Adipocyte (in vitro differentiated cells): ENCODE data around the gene RWDD3.

Source experiments
- DNase-seq: peaks from one replicate; pipeline ENCODE4 v3.0.0-alpha.2; 2015; ENCODE audit warnings: low read depth
- H3K27me3 ChIP-seq: replicated peaks from 2 replicates; pipeline ENCODE4 v1.7.0; 2013; ENCODE audit warnings: mild to moderate bottlenecking, low read length, moderate library complexity; ENCODE audit not compliant: control insufficient read depth, insufficient read depth
- H3K36me3 ChIP-seq: 2 replicates; pipeline ENCODE4 v1.7.0; 2013; ENCODE audit warnings: low read length, mild to moderate bottlenecking, moderate library complexity; ENCODE audit not compliant: control insufficient read depth, insufficient read depth, severe bottlenecking
- H3K4me1 ChIP-seq: 2 replicates; pipeline ENCODE4 v1.7.0; 2013; ENCODE audit warnings: mild to moderate bottlenecking, low read length, moderate library complexity; ENCODE audit not compliant: control insufficient read depth, insufficient read depth
- H3K4me3 ChIP-seq: 2 replicates; pipeline ENCODE4 v1.7.0; 2013; ENCODE audit warnings: mild to moderate bottlenecking, low read length, moderate library complexity
- H3K9ac ChIP-seq: 2 replicates; pipeline ENCODE4 v1.7.0; 2013; ENCODE audit warnings: mild to moderate bottlenecking, low read length, moderate library complexity
- H3K9me3 ChIP-seq: 2 replicates; pipeline ENCODE4 v1.7.0; 2013; ENCODE audit warnings: mild to moderate bottlenecking, low read length, moderate library complexity; ENCODE audit not compliant: control insufficient read depth

Gene RWDD3

DNA sequence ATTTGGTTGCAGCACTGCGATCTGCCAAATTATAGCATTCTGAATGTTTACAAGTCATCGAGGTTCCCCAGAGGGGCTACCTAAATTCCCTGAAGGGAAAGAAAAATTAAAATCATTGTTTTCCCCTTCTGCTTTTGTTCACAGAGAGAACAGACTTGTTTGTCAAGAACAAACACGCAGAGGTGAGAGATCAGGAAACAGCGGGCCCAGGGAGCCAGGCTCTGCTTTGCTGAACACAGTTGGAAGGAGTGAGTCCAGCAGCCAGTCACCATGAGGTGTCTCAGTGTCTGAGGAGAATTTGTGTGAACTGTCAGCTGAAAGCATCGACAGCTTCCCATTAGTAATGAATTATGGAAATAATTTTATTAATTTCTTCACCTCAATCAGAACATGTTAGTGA, 52.5 kb downstream of the RWDD3 start:
- DNase-seq = no peak
- Histone ChIP-seq H3K4me3 (no peak overlapping the region), H3K27me3 (no peaks in the 10 kb centered on the region), H3K9me3 (no peaks in the 10 kb centered on the region), H3K9ac (no peak overlapping the region), H3K4me1 (no peaks in the 10 kb centered on the region), H3K36me3 (no peaks in the 10 kb centered on the region)

DNA sequence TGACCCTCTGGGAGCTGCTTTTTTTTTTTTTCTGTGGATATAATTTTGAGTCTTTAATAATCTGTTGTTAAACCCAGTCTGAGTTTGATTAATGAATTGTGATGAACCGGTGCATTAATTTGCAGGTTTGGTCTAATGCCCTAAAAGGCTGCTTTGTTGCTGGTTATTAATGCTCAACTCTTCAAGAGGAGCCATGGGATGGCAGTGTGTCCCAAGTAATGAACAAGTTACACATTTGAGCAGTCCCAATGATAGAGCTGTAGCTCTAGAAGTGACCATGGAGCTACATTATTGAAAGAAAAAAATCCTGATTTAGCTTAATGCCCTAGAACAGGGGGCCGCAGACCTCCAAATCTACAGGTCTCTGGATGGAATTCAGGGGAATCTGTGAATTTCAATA, 53.1 kb downstream of the RWDD3 start:
- no peak for DNase-seq
- Histone ChIP-seq H3K4me3 (no peak overlapping the region), H3K9ac (no peak overlapping the region), H3K36me3 (no peaks in the 10 kb centered on the region), H3K9me3 (no peaks in the 10 kb centered on the region), H3K27me3 (no peaks in the 10 kb centered on the region), H3K4me1 (no peaks in the 10 kb centered on the region)

DNA sequence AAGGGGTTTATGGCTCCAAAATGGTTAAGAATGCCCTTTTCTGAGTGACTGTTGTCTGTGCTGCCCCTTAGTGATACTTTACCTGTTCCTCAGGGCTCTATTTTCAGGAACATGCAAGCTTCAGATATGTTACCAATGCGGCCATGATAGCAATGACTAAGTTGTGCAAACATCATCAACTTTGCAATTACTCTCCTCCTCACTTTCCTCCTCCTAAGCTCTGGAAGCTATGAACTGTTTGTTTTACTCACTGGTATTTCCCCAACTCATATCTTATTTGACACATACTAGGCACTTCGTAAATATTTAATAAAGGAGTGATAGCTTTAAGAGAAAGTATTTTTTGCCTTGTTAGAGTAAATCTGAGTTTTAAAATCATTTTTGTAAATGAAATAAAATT, 53.8 kb downstream of the RWDD3 start:
- Histone ChIP-seq H3K9me3 (no peaks in the 10 kb centered on the region), H3K4me1 (no peaks in the 10 kb centered on the region), H3K4me3 (no peak overlapping the region), H3K27me3 (no peaks in the 10 kb centered on the region), H3K36me3 (no peaks in the 10 kb centered on the region), H3K9ac (no peak overlapping the region)
- no peak for DNase-seq
